HEK293 (cell line): ENCODE results near the gene CACNA1C.

ENCODE experiments used
- CTCF ChIA-PET: fragments of 350-600 bp; formaldehyde crosslinking; extraction: SDS; loops from one replicate; lab custom pipeline; 2021; ENCODE audit warnings: antibody characterized with exemption; lab: Yijun Ruan, JAX
- POLR2A ChIA-PET: fragments of 300-600 bp; formaldehyde crosslinking; extraction: SDS; loops from one replicate; lab custom pipeline; 2020; ENCODE audit warnings: antibody characterized with exemption, inconsistent platforms; lab: Yijun Ruan, JAX
- H3K27ac ChIP-seq: fragments of 200-500 bp; sonication (Bioruptor generic); 2 replicates; pipeline ENCODE4 v1.5.1; 2014; ENCODE audit warnings: low read depth, low read length, control low read depth, inconsistent platforms; ENCODE audit errors: extremely low read depth
- H3K36me3 ChIP-seq, 2 experiments: fragments of 200-500 bp in 1 of 2; sonication (Bioruptor generic) in 1 of 2; 1 replicate in 1 of 2; 2 replicates in 1 of 2; pipeline ENCODE4 v1.5.1; 2014 to 2017; ENCODE audit warnings: inconsistent platforms in 2 of 2, low read length in 2 of 2; ENCODE audit not compliant: control insufficient read depth in 2 of 2, insufficient read depth in 1 of 2
- H3K4me1 ChIP-seq: fragments of 200-500 bp; sonication (Bioruptor generic); 2 replicates; pipeline ENCODE4 v1.5.1; 2014; ENCODE audit warnings: mild to moderate bottlenecking, low read length, inconsistent platforms; ENCODE audit not compliant: control insufficient read depth, insufficient read depth
- H3K4me3 ChIP-seq: 2 replicates; pipeline ENCODE4 v1.5.1; 2011; ENCODE audit warnings: low read depth, mild to moderate bottlenecking, control low read depth, low read length, moderate library complexity
- H3K9me3 ChIP-seq: fragments of 200-500 bp; sonication (Bioruptor generic); 2 replicates; pipeline ENCODE4 v1.5.1; 2014; ENCODE audit warnings: low read depth, low read length, inconsistent platforms; ENCODE audit not compliant: control insufficient read depth, insufficient read depth
- HOXA7 ChIP-seq: sonication (generic); formaldehyde crosslinking; IDR thresholded peaks from 2 replicates; pipeline ENCODE4 v1.8.1; 2022; ENCODE audit warnings: missing genetic modification reagents, borderline replicate concordance
- PRDM1 ChIP-seq: fragments of 450-650 bp; formaldehyde crosslinking; IDR thresholded peaks from 2 replicates; pipeline ENCODE4; 2016; ENCODE audit warnings: missing biosample characterization, missing genetic modification characterization
- SP3 ChIP-seq: fragments of 450-650 bp; formaldehyde crosslinking; IDR thresholded peaks from 2 replicates; pipeline ENCODE4 v1.5.1; 2016; ENCODE audit warnings: missing biosample characterization, missing genetic modification characterization
- ZBTB17 ChIP-seq: fragments of 450-650 bp; formaldehyde crosslinking; IDR thresholded peaks from 2 replicates; pipeline ENCODE4 v1.5.1; 2016; ENCODE audit warnings: missing biosample characterization, missing genetic modification characterization
- ZBTB20 ChIP-seq: fragments of 450-650 bp; formaldehyde crosslinking; IDR thresholded peaks from 2 replicates; pipeline ENCODE4 v1.5.1; 2016; ENCODE audit warnings: missing biosample characterization, missing genetic modification characterization
- ZFP37 ChIP-seq: fragments of 450-650 bp; formaldehyde crosslinking; IDR thresholded peaks from 2 replicates; pipeline ENCODE4 v1.5.1; 2016; ENCODE audit warnings: missing biosample characterization, missing genetic modification characterization
- ZFP41 ChIP-seq: fragments of 450-650 bp; formaldehyde crosslinking; IDR thresholded peaks from 2 replicates; pipeline ENCODE4 v1.5.1; 2016; ENCODE audit warnings: missing biosample characterization, missing genetic modification characterization, borderline replicate concordance
- ZNF10 ChIP-seq: fragments of 450-650 bp; formaldehyde crosslinking; IDR thresholded peaks from 2 replicates; pipeline ENCODE4 v1.5.1; 2017; ENCODE audit warnings: missing biosample characterization, missing genetic modification characterization
- ZNF138 ChIP-seq: fragments of 450-650 bp; formaldehyde crosslinking; IDR thresholded peaks from 2 replicates; pipeline ENCODE4 v1.5.1; 2016; ENCODE audit warnings: missing biosample characterization, missing genetic modification characterization, borderline replicate concordance
- ZNF37A ChIP-seq: fragments of 450-650 bp; IDR thresholded peaks from 2 replicates; pipeline ENCODE4 v1.5.1; 2018; ENCODE audit warnings: missing biosample characterization, missing genetic modification characterization
- ZNF510 ChIP-seq: fragments of 450-650 bp; formaldehyde crosslinking; IDR thresholded peaks from 2 replicates; pipeline ENCODE4 v1.5.1; 2018; ENCODE audit warnings: mild to moderate bottlenecking, missing genetic modification characterization, missing biosample characterization; ENCODE audit not compliant: insufficient replicate concordance
- ZNF544 ChIP-seq: fragments of 450-650 bp; formaldehyde crosslinking; IDR thresholded peaks from 2 replicates; pipeline ENCODE4 v1.5.0; 2017; ENCODE audit warnings: missing biosample characterization, missing genetic modification characterization
- ZNF707 ChIP-seq: fragments of 450-650 bp; formaldehyde crosslinking; IDR thresholded peaks from 2 replicates; pipeline ENCODE4 v1.5.1; 2016; ENCODE audit warnings: missing biosample characterization, missing genetic modification characterization
- ZNF785 ChIP-seq: fragments of 450-650 bp; formaldehyde crosslinking; IDR thresholded peaks from 2 replicates; pipeline ENCODE4 v1.5.1; 2016; ENCODE audit warnings: missing biosample characterization, missing genetic modification characterization
- ZNF830 ChIP-seq: fragments of 450-650 bp; IDR thresholded peaks from 2 replicates; pipeline ENCODE4 v1.5.0; 2018; ENCODE audit warnings: missing biosample characterization, missing genetic modification characterization, low read depth, mild to moderate bottlenecking, moderate library complexity
- ZSCAN16 ChIP-seq: fragments of 450-650 bp; formaldehyde crosslinking; IDR thresholded peaks from 2 replicates; pipeline ENCODE4 v1.5.1; 2016; ENCODE audit warnings: missing biosample characterization, missing genetic modification characterization
- TF ChIP-seq, protein P1 (sequence below): fragments of 450-650 bp; formaldehyde crosslinking; IDR thresholded peaks from 2 replicates; pipeline ENCODE4 v1.5.1; 2016; ENCODE audit warnings: missing biosample characterization, missing genetic modification characterization
- TF ChIP-seq, protein P2 (sequence below): fragments of 450-650 bp; formaldehyde crosslinking; optimal IDR thresholded peaks from 2 replicates; pipeline ENCODE3; 2016; ENCODE audit warnings: missing biosample characterization, mild to moderate bottlenecking, missing genetic modification characterization
- TF ChIP-seq, protein P3 (sequence below): fragments of 450-650 bp; formaldehyde crosslinking; IDR thresholded peaks from 2 replicates; pipeline ENCODE4 v1.5.1; 2016; ENCODE audit warnings: missing biosample characterization, missing genetic modification characterization
- TF ChIP-seq, protein P4 (sequence below): fragments of 450-650 bp; formaldehyde crosslinking; IDR thresholded peaks from 2 replicates; pipeline ENCODE4 v1.5.1; 2017; ENCODE audit warnings: missing biosample characterization, missing genetic modification characterization

The CACNA1C gene

DNA sequence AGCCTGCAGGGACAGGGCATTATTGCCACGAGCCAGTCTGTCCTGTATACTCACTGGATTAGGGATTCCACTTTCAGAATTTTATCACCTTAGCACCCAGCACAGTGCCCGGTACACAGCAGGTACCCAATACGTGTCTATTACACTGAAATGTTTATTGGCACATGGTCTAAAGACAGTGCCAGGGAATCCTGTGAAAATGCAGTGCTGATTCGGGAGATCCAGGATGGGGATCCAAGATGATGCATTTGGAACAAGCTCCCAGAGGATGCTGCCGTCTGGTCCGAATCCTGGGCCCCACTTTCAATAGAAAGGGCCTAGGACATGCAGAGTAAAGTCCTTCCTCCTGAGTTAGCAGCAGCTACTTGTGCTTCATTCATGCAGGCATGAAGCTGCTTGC lies 230.7 kb downstream of the CACNA1C start (continued):
- TF ChIP-seq, protein P1, sequence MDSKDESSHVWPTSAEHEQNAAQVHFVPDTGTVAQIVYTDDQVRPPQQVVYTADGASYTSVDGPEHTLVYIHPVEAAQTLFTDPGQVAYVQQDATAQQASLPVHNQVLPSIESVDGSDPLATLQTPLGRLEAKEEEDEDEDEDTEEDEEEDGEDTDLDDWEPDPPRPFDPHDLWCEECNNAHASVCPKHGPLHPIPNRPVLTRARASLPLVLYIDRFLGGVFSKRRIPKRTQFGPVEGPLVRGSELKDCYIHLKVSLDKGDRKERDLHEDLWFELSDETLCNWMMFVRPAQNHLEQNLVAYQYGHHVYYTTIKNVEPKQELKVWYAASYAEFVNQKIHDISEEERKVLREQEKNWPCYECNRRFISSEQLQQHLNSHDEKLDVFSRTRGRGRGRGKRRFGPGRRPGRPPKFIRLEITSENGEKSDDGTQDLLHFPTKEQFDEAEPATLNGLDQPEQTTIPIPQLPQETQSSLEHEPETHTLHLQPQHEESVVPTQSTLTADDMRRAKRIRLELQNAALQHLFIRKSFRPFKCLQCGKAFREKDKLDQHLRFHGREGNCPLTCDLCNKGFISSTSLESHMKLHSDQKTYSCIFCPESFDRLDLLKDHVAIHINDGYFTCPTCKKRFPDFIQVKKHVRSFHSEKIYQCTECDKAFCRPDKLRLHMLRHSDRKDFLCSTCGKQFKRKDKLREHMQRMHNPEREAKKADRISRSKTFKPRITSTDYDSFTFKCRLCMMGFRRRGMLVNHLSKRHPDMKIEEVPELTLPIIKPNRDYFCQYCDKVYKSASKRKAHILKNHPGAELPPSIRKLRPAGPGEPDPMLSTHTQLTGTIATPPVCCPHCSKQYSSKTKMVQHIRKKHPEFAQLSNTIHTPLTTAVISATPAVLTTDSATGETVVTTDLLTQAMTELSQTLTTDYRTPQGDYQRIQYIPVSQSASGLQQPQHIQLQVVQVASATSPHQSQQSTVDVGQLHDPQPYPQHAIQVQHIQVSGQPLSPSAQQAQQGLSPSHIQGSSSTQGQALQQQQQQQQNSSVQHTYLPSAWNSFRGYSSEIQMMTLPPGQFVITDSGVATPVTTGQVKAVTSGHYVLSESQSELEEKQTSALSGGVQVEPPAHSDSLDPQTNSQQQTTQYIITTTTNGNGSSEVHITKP (tag by site-specific recombination), result no peak
- TF ChIP-seq ZNF510 (tag by site-specific recombination), result no peak
- TF ChIP-seq, protein P2, sequence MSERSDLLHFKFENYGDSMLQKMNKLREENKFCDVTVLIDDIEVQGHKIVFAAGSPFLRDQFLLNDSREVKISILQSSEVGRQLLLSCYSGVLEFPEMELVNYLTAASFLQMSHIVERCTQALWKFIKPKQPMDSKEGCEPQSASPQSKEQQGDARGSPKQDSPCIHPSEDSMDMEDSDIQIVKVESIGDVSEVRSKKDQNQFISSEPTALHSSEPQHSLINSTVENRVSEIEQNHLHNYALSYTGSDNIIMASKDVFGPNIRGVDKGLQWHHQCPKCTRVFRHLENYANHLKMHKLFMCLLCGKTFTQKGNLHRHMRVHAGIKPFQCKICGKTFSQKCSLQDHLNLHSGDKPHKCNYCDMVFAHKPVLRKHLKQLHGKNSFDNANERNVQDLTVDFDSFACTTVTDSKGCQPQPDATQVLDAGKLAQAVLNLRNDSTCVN (tag by site-specific recombination), result no peak
- TF ChIP-seq ZFP37 (tag by site-specific recombination), result no peak
- TF ChIP-seq ZNF544, result no peak
- TF ChIP-seq ZSCAN16, result no peak
- no peak for TF ChIP-seq ZNF10 (tag by site-specific recombination)
- TF ChIP-seq ZNF37A (tag by site-specific recombination), result no peak
- no peak for TF ChIP-seq ZNF830 (tag by site-specific recombination)
- TF ChIP-seq ZNF138, result no peak
- TF ChIP-seq, all 188 proteins: peak for 0

DNA sequence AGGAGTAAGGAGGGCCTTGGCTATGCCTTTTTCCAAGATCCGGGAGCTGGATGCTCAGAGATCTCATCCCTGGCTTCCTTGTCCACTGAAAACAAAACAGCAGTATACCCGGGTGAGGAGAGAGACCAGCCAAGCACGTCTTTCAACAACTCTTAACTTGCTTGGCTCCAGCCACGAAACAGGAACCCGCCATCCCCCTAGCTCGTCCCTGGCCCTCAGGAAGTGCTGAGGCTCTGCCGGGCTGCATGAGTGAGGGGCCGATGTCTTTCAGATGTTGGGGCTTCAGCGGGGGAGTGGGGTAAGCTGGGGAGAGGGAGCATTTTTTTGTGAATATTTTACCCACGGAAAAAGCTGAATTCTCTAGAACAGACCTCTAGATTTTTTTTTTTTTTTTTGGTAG lies 231.1 kb downstream of the CACNA1C start:
- ChIA-PET POLR2A (no interaction called here), CTCF (interaction anchor here (0.6 to 2.6 kb wide), 25 partner anchors 7 to 486 kb away, joined by 3 to 22 read pairs (median 3); no protein-coding TSS in a partner anchor)
- H3K4me1 ChIP-seq, result no peaks in the 10 kb centered on the region
- H3K27ac ChIP-seq, result no peak overlapping the region
- no peak overlapping the region for H3K4me3 ChIP-seq
- no peak for TF ChIP-seq ZBTB17 (tag by site-specific recombination)
- TF ChIP-seq ZNF707 (tag by site-specific recombination), result no peak
- TF ChIP-seq ZNF785 (tag by site-specific recombination), result no peak
- no peak for TF ChIP-seq ZBTB20 (tag by site-specific recombination)
- no peak for TF ChIP-seq ZFP41
- TF ChIP-seq, protein P3, sequence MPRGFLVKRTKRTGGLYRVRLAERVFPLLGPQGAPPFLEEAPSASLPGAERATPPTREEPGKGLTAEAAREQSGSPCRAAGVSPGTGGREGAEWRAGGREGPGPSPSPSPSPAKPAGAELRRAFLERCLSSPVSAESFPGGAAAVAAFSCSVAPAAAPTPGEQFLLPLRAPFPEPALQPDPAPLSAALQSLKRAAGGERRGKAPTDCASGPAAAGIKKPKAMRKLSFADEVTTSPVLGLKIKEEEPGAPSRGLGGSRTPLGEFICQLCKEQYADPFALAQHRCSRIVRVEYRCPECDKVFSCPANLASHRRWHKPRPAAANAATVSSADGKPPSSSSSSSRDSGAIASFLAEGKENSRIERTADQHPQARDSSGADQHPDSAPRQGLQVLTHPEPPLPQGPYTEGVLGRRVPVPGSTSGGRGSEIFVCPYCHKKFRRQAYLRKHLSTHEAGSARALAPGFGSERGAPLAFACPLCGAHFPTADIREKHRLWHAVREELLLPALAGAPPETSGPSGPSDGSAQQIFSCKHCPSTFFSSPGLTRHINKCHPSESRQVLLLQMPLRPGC (tag by site-specific recombination), result no peak
- TF ChIP-seq SP3, result no peak
- TF ChIP-seq, protein P4, sequence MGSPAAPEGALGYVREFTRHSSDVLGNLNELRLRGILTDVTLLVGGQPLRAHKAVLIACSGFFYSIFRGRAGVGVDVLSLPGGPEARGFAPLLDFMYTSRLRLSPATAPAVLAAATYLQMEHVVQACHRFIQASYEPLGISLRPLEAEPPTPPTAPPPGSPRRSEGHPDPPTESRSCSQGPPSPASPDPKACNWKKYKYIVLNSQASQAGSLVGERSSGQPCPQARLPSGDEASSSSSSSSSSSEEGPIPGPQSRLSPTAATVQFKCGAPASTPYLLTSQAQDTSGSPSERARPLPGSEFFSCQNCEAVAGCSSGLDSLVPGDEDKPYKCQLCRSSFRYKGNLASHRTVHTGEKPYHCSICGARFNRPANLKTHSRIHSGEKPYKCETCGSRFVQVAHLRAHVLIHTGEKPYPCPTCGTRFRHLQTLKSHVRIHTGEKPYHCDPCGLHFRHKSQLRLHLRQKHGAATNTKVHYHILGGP (tag by site-specific recombination), result no peak
- no peak for TF ChIP-seq PRDM1 (tag by site-specific recombination)
- TF ChIP-seq HOXA7 (CRISPR knock-in tag), result no peak
- H3K36me3 ChIP-seq, result no peaks in the 10 kb centered on the region
- H3K9me3 ChIP-seq, result no peaks in the 10 kb centered on the region
